H1 (cell line): ENCODE measurements around the gene TTBK1. TPM values are rescaled to one million over a fixed set of nuclear protein-coding genes. Genes with fewer than 3 reads are reported as not detected.

Experiments
- CTCF ChIA-PET: fragments of 300-600 bp; sonication (Branson Sonifier 250); formaldehyde crosslinking; loops from one replicate; lab custom pipeline; 2021; ENCODE audit not compliant: partially characterized antibody; lab: Charles Lee
- POLR2A ChIA-PET: fragments of 300-600 bp; sonication (Branson Sonifier 250); formaldehyde crosslinking; loops from one replicate; lab custom pipeline; 2021; ENCODE audit warnings: inconsistent platforms; ENCODE audit not compliant: partially characterized antibody; lab: Charles Lee
- DNase-seq, 2 experiments: peaks; one replicate each; pipeline versions ENCODE4 v3.0.0 to v3.0.0-alpha.2; 2010 to 2022; ENCODE audit warnings: low spot score in 2 of 2, low read depth in 1 of 2, mixed read lengths in 1 of 2
- FAIRE-seq: peaks from 2 replicates; lab custom pipeline; 2011; peaks lifted over from hg19 to GRCh38; lab: Jason Lieb, UNC
- H2AFZ ChIP-seq: 2 replicates; pipeline ENCODE4 v1.8.1; 2012; ENCODE audit warnings: low read length, inconsistent platforms
- H2AK5ac ChIP-seq: 2 replicates; pipeline ENCODE4 v1.6.1; 2013; ENCODE audit warnings: low read depth, low read length
- H2BK120ac ChIP-seq: replicated peaks from 2 replicates; pipeline ENCODE3; 2013; ENCODE audit warnings: low read depth, low read length, inconsistent platforms
- H2BK12ac ChIP-seq: 2 replicates; pipeline ENCODE4 v1.6.1; 2013; ENCODE audit warnings: low read depth, low read length
- H2BK15ac ChIP-seq: 2 replicates; pipeline ENCODE4 v1.6.1; 2013; ENCODE audit warnings: low read length
- H2BK20ac ChIP-seq: 2 replicates; pipeline ENCODE4 v1.6.1; 2013; ENCODE audit warnings: low read length
- H2BK5ac ChIP-seq: 2 replicates; pipeline ENCODE4 v1.6.1; 2013; ENCODE audit warnings: low read depth, low read length
- H3K14ac ChIP-seq: 2 replicates; pipeline ENCODE4 v1.6.1; 2013; ENCODE audit warnings: inconsistent platforms; ENCODE audit not compliant: insufficient read length
- H3K18ac ChIP-seq: 2 replicates; pipeline ENCODE4 v1.6.1; 2013; ENCODE audit warnings: low read length; ENCODE audit errors: extremely low read depth
- H3K23ac ChIP-seq: 2 replicates; pipeline ENCODE4 v1.6.1; 2013; ENCODE audit warnings: inconsistent platforms; ENCODE audit not compliant: insufficient read length
- H3K23me2 ChIP-seq: 2 replicates; pipeline ENCODE4 v1.6.1; 2013; ENCODE audit warnings: low read depth, low read length
- H3K27ac ChIP-seq: 2 replicates; pipeline ENCODE4 v1.6.1; 2011; ENCODE audit warnings: low read depth, low read length, inconsistent platforms
- H3K27me3 ChIP-seq, 4 experiments: replicated peaks in 1 of 4; 1 replicate in 1 of 4; 2 replicates in 3 of 4; pipeline versions ENCODE4 v1.6.1 to v1.8.1; 2011 to 2013; ENCODE audit warnings: low read length in 3 of 4, mild to moderate bottlenecking in 3 of 4, inconsistent platforms in 2 of 4, mixed read lengths in 2 of 4, moderate library complexity in 1 of 4; ENCODE audit not compliant: control insufficient read depth in 3 of 4, insufficient read depth in 3 of 4; ENCODE audit errors: extremely low read depth in 1 of 4
- H3K36me3 ChIP-seq, 4 experiments: 2 replicates each; pipeline versions ENCODE4 v1.6.1 to v1.8.1; 2011 to 2013; ENCODE audit warnings: mild to moderate bottlenecking in 4 of 4, low read length in 3 of 4, moderate library complexity in 2 of 4, control low read depth in 1 of 4, inconsistent platforms in 1 of 4; ENCODE audit not compliant: insufficient read depth in 4 of 4, control insufficient read depth in 2 of 4
- H3K4ac ChIP-seq: replicated peaks from 2 replicates; pipeline ENCODE3; 2013; ENCODE audit warnings: low read length, low read depth, mixed read lengths, inconsistent platforms; ENCODE audit not compliant: insufficient read length
- H3K4me1 ChIP-seq, 4 experiments: replicated peaks in 1 of 4; 1 replicate in 1 of 4; 2 replicates in 3 of 4; pipeline versions ENCODE4 v1.6.1 to v1.8.1; 2011 to 2013; ENCODE audit warnings: low read length in 3 of 4, inconsistent platforms in 2 of 4, mixed read lengths in 1 of 4; ENCODE audit not compliant: insufficient read depth in 4 of 4, control insufficient read depth in 3 of 4
- H3K4me2 ChIP-seq, 2 experiments: 2 replicates each; pipeline versions ENCODE4 v1.6.1 to v1.8.1; 2011 to 2013; ENCODE audit warnings: low read depth in 2 of 2, low read length in 2 of 2, control low read depth in 1 of 2, inconsistent platforms in 1 of 2, mild to moderate bottlenecking in 1 of 2; ENCODE audit not compliant: insufficient read depth in 1 of 2
- H3K4me3 ChIP-seq, 4 experiments: fragments of 200-600, 300-600 bp in 1 of 4; sonication (generic), shearing (Covaris generic), sonication (Bioruptor Twin) in 1 of 4; 2 replicates each; pipeline versions ENCODE4 v1.5.1 to v1.8.1; 2011 to 2016; ENCODE audit warnings: low read length in 4 of 4, low read depth in 3 of 4, control low read depth in 2 of 4, inconsistent platforms in 2 of 4, mild to moderate bottlenecking in 2 of 4, mixed read lengths in 1 of 4, moderate library complexity in 1 of 4; ENCODE audit not compliant: insufficient read depth in 2 of 4; ENCODE audit errors: extremely low read depth in 1 of 4
- H3K56ac ChIP-seq: replicated peaks from 2 replicates; pipeline ENCODE3; 2013; ENCODE audit warnings: low read depth, mild to moderate bottlenecking, mixed read lengths, low read length, inconsistent platforms; ENCODE audit not compliant: insufficient read length
- H3K79me1 ChIP-seq: 2 replicates; pipeline ENCODE4 v1.6.1; 2013; ENCODE audit warnings: low read depth, low read length, control low read depth
- H3K79me2 ChIP-seq, 2 experiments: 2 replicates each; pipeline versions ENCODE4 v1.6.1 to v1.8.1; 2012 to 2013; ENCODE audit warnings: low read length in 2 of 2, mild to moderate bottlenecking in 2 of 2, inconsistent platforms in 1 of 2; ENCODE audit not compliant: insufficient read depth in 2 of 2, control insufficient read depth in 1 of 2
- H3K9ac ChIP-seq, 4 experiments: replicated peaks in 1 of 4; 1 replicate in 1 of 4; 2 replicates in 3 of 4; pipeline versions ENCODE4 v1.6.1 to v1.8.1; 2011 to 2013; ENCODE audit warnings: low read depth in 3 of 4, low read length in 3 of 4, control low read depth in 2 of 4, mild to moderate bottlenecking in 2 of 4, moderate library complexity in 2 of 4, inconsistent platforms in 1 of 4; ENCODE audit errors: extremely low read depth in 1 of 4
- H3K9me3 ChIP-seq, 2 experiments: 2 replicates each; pipeline versions ENCODE4 v1.6.1 to v1.8.1; 2012 to 2013; ENCODE audit warnings: mild to moderate bottlenecking in 2 of 2, moderate library complexity in 2 of 2, control low read depth in 1 of 2, inconsistent platforms in 1 of 2, low read depth in 1 of 2, low read length in 1 of 2, mixed read lengths in 1 of 2; ENCODE audit not compliant: insufficient read depth in 2 of 2
- H4K20me1 ChIP-seq, 2 experiments: replicated peaks in 1 of 2; 2 replicates each; pipeline versions ENCODE3 to v1.8.1; 2011 to 2013; ENCODE audit warnings: inconsistent platforms in 2 of 2, low read length in 2 of 2, mild to moderate bottlenecking in 1 of 2; ENCODE audit not compliant: insufficient read depth in 2 of 2, control insufficient read depth in 1 of 2
- H4K5ac ChIP-seq: 2 replicates; pipeline ENCODE4 v1.6.1; 2013; ENCODE audit warnings: low read length, low read depth, mixed read lengths, inconsistent platforms; ENCODE audit not compliant: insufficient read length
- H4K8ac ChIP-seq: 2 replicates; pipeline ENCODE4 v1.8.0; 2013; ENCODE audit warnings: mild to moderate bottlenecking, moderate library complexity, low read length, inconsistent platforms; ENCODE audit not compliant: insufficient read depth; ENCODE audit errors: extremely low read depth
- H4K91ac ChIP-seq: replicated peaks from 2 replicates; pipeline ENCODE3; 2013; ENCODE audit warnings: low read length, mixed read lengths, inconsistent platforms; ENCODE audit not compliant: insufficient read length
- BCL11A ChIP-seq, 2 experiments: IDR thresholded peaks; one replicate each; pipeline ENCODE4 v1.6.1; 2011; ENCODE audit warnings: low read depth in 2 of 2, low read length in 2 of 2, mild to moderate bottlenecking in 2 of 2
- FOSL1 ChIP-seq: IDR thresholded peaks from 2 replicates; pipeline ENCODE4 v1.6.1; 2011; ENCODE audit warnings: mild to moderate bottlenecking, low read depth, low read length, moderate library complexity; ENCODE audit not compliant: insufficient read depth
- GTF2F1 ChIP-seq: IDR thresholded peaks from 2 replicates; pipeline ENCODE4 v1.6.1; 2012; ENCODE audit warnings: low read depth, low read length, improper control_type of control experiment, borderline replicate concordance
- HDAC6 ChIP-seq: IDR thresholded peaks from one replicate; pipeline ENCODE4 v1.7.1; 2012; ENCODE audit warnings: low read depth, mild to moderate bottlenecking, inconsistent platforms, low read length, moderate library complexity
- JUN ChIP-seq: IDR thresholded peaks from 2 replicates; pipeline ENCODE4 v1.6.1; 2011; ENCODE audit warnings: low read depth, mild to moderate bottlenecking, improper control_type of control experiment, low read length
- JUND ChIP-seq: IDR thresholded peaks from 2 replicates; pipeline ENCODE4 v1.6.1; 2011; ENCODE audit warnings: mild to moderate bottlenecking, improper control_type of control experiment, low read length
- MAFK ChIP-seq: IDR thresholded peaks from 2 replicates; pipeline ENCODE4 v1.6.1; 2012; ENCODE audit warnings: low read depth, mild to moderate bottlenecking, improper control_type of control experiment, low read length
- SIN3A ChIP-seq, 2 experiments: IDR thresholded peaks in 1 of 2; conservative IDR thresholded peaks in 1 of 2; 2 replicates each; pipeline ENCODE4 v1.6.1; 2011 to 2012; ENCODE audit warnings: low read length in 2 of 2, improper control_type of control experiment in 1 of 2, low read depth in 1 of 2, mild to moderate bottlenecking in 1 of 2
- TBP ChIP-seq: IDR thresholded peaks from 2 replicates; pipeline ENCODE4 v1.6.1; 2011; ENCODE audit warnings: low read depth, low read length, improper control_type of control experiment
- WGBS, 2 experiments: shearing (Covaris generic) in 1 of 2; methylation state at CpG; one replicate each; pipeline versions ENCODE4 v1.1.6 to v1.1.7; 2013 to 2015; ENCODE audit warnings: low lambda C conversion rate in 2 of 2, mixed read lengths in 2 of 2, inconsistent platforms in 1 of 2, low coverage in 1 of 2, missing lambda C conversion rate in 1 of 2; ENCODE audit not compliant: insufficient replicate concordance in 2 of 2, insufficient coverage in 1 of 2, insufficient read length in 1 of 2; ENCODE audit errors: extremely low coverage in 1 of 2, missing lambda C conversion rate in 1 of 2; 5-methylcytosine and 5-hydroxymethylcytosine counted together
- polyA plus RNA-seq, 7 experiments: library from polyadenylated mRNA; depleted of rRNA in 3 of 7; stranded (reverse) in 5 of 7; unstranded in 2 of 7; fragments of >200 nt in 5 of 7; fragments of 200-250 nt in 2 of 7; gene quantifications; 1 replicate in 5 of 7; 2 replicates in 1 of 7; 4 replicates in 1 of 7; pipeline versions ENCODE4 v1.2.1 to v1.2.3, GENCODE V29; 2011 to 2013; ENCODE audit warnings: missing spikeins in 2 of 7, mixed read lengths in 2 of 7
- total RNA-seq: library from RNA; stranded (reverse); fragmentation: NEBNext Ultra II Directional; extraction: Animal tissue kit (Norgen Biotek cat#: 25700); gene quantifications from 2 replicates; pipeline ENCODE4 v1.2.1, GENCODE V29; 2021
- TF ChIP-seq, protein P1 (sequence below), 3 experiments: IDR thresholded peaks; 1 replicate in 2 of 3; 2 replicates in 1 of 3; pipeline versions ENCODE4 v1.5.1 to v1.6.1; 2011; ENCODE audit warnings: low read length in 3 of 3, mild to moderate bottlenecking in 3 of 3, inconsistent platforms in 2 of 3, low read depth in 1 of 3, moderate library complexity in 1 of 3; ENCODE audit not compliant: insufficient read depth in 1 of 3; ENCODE audit errors: control extremely low read depth in 1 of 3

TTBK1 gene
- total and polyA plus RNA-seq, 2 of the 8 experiments (the other 6 are each of a cell fraction or from before 2014, with no cell fraction given), result 0.53 to 1.6 TPM

DNA sequence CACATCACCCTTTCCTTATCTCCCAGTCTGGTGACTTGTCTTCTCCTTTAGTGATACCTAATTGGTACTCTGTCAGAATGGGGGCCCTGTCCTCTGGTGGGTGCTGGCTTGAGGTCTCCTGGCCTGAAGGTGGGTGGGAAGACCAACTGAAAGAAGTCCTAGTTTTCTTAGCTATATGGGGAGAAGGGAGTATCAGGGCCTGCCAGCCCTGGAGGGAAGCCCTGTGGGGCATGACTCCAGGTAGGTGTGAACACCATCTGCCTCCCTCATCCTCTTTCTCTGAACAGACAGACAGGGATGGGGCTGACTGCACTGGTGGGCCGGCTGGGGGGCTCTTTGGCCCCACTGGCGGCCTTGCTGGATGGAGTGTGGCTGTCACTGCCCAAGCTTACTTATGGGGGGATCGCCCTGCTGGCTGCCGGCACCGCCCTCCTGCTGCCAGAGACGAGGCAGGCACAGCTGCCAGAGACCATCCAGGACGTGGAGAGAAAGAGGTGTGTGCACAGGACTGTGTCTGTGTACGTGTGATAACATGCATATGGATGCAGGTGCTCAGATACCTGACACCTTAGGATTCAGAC is 60.6 kb downstream of the TTBK1 start:
- Histone ChIP-seq H2BK5ac (no peak overlapping the region), H3K23ac (no peak overlapping the region), H3K9ac (no peak overlapping the region), H3K27ac (no peak overlapping the region), H4K8ac (no peak overlapping the region), H2BK20ac (no peak overlapping the region), H2BK12ac (no peak overlapping the region), H3K79me2 (no peaks in the 10 kb centered on the region), H4K20me1 (no peaks in the 10 kb centered on the region), H2BK15ac (no peak overlapping the region), H3K4me2 (no peak overlapping the region), H3K27me3 (0 out of 7 replicates have a peak, but pooled peaks cover 0 to 2% (median 0%) of the 10 kb centered on the region in 4 experiments), H3K79me1 (no peaks in the 10 kb centered on the region), H2AK5ac (no peak overlapping the region), H3K36me3 (peaks cover 0 to 5% (median 3%) of the 10 kb centered on the region in 4 experiments; a peak in 2 of 8 replicates), H3K18ac (no peak overlapping the region), H3K4ac (no peak overlapping the region), H3K23me2 (peaks cover 5% of the 10 kb centered on the region), H4K5ac (no peak overlapping the region), H3K4me1 (peaks cover 4 to 10% (median 8%) of the 10 kb centered on the region in 4 experiments), H3K4me3 (no peak overlapping the region), H3K14ac (no peak overlapping the region), H3K56ac (no peak overlapping the region), H2BK120ac (no peak overlapping the region), H4K91ac (no peak overlapping the region), H3K9me3 (no peaks in the 10 kb centered on the region), H2AFZ (no peak overlapping the region)
- FAIRE-seq (no peak), DNase-seq (no peak)
- ChIA-PET CTCF (interaction anchor here (0.6 to 1.3 kb wide), 4 partner anchors 17 to 52 kb away, joined by 3 to 4 read pairs (median 4); no protein-coding TSS in a partner anchor), POLR2A (no interaction called here)
- 88% methylated on average over 8 of the region's 8 CpGs; no CpG with 5 or more reads in 1 of the 2 experiments for WGBS, 2 experiments
- TF ChIP-seq FOSL1 (no peak), JUND (no peak), HDAC6 (no peak), GTF2F1 (no peak), SIN3A (conservative IDR thresholded peaks at IDR 0.05 in 1 of 2, IDR thresholded peaks at IDR 0.05 in 1 of 2; ENCODE audit: low read depth in 1 of 2, low read length in 2 of 2) (no peak), BCL11A (IDR thresholded peaks at IDR 0.05; ENCODE audit: low read depth in 2 of 2, low read length in 2 of 2) (no peak), TBP (no peak), JUN (no peak), MAFK (no peak)
- TF ChIP-seq, protein P1, sequence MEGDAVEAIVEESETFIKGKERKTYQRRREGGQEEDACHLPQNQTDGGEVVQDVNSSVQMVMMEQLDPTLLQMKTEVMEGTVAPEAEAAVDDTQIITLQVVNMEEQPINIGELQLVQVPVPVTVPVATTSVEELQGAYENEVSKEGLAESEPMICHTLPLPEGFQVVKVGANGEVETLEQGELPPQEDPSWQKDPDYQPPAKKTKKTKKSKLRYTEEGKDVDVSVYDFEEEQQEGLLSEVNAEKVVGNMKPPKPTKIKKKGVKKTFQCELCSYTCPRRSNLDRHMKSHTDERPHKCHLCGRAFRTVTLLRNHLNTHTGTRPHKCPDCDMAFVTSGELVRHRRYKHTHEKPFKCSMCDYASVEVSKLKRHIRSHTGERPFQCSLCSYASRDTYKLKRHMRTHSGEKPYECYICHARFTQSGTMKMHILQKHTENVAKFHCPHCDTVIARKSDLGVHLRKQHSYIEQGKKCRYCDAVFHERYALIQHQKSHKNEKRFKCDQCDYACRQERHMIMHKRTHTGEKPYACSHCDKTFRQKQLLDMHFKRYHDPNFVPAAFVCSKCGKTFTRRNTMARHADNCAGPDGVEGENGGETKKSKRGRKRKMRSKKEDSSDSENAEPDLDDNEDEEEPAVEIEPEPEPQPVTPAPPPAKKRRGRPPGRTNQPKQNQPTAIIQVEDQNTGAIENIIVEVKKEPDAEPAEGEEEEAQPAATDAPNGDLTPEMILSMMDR (IDR thresholded peaks at IDR 0.05; ENCODE audit: control extremely low read depth in 1 of 3, insufficient read depth in 1 of 3, low read depth in 1 of 3, low read length in 3 of 3), result no peak
